Measurements from ENCODE around the gene PBX1.

The PBX1 gene

DNA sequence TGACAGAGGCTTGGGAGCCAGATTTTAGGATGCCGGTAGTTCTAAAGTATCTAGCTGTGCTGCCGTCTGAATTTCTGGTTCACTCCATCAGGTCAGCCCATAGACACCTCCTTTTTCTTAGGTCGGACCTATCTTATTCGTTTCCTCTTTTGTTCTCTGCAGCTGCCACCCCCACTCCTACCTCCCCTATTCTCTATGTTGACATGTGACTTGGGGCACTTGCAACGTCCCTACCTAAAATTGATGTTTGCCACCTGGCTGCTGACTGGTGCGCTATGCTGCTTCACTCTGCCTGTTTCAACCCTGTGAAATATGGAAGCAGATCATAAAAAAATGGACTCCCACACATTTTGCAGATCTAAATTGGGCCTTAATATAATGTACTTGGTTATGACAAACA is 55.3 kb downstream of the PBX1 start:
- no peak overlapping the region for H3K4me3 ChIP-seq (ENCODE audit: low read length)
- H3K79me2 ChIP-seq (ENCODE audit: low read length), result no peaks in the 10 kb centered on the region
- no peaks in the 10 kb centered on the region for H3K27me3 ChIP-seq (ENCODE audit: low read depth, low read length)
- H3K9ac ChIP-seq (ENCODE audit: low read length), result no peak overlapping the region
- H2AFZ ChIP-seq (ENCODE audit: low read depth, low read length), result no peak overlapping the region
- H3K4me1 ChIP-seq (ENCODE audit: low read length), result no peaks in the 10 kb centered on the region
- H3K27ac ChIP-seq (ENCODE audit: low read length), result no peak overlapping the region
- TF ChIP-seq, protein P1, sequence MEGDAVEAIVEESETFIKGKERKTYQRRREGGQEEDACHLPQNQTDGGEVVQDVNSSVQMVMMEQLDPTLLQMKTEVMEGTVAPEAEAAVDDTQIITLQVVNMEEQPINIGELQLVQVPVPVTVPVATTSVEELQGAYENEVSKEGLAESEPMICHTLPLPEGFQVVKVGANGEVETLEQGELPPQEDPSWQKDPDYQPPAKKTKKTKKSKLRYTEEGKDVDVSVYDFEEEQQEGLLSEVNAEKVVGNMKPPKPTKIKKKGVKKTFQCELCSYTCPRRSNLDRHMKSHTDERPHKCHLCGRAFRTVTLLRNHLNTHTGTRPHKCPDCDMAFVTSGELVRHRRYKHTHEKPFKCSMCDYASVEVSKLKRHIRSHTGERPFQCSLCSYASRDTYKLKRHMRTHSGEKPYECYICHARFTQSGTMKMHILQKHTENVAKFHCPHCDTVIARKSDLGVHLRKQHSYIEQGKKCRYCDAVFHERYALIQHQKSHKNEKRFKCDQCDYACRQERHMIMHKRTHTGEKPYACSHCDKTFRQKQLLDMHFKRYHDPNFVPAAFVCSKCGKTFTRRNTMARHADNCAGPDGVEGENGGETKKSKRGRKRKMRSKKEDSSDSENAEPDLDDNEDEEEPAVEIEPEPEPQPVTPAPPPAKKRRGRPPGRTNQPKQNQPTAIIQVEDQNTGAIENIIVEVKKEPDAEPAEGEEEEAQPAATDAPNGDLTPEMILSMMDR (IDR thresholded peaks at IDR 0.05; ENCODE audit: low read depth, low read length), result no peak
- no peak for TF ChIP-seq EZH2phosphoT487 (IDR thresholded peaks at IDR 0.05; ENCODE audit: low read depth)
- no peaks in the 10 kb centered on the region for H3K9me3 ChIP-seq (ENCODE audit: insufficient read depth, low read length)
- H3K4me2 ChIP-seq (ENCODE audit: low read length), result no peak overlapping the region
- no peaks in the 10 kb centered on the region for H4K20me1 ChIP-seq (ENCODE audit: insufficient read depth, low read length)
- no peaks in the 10 kb centered on the region for H3K36me3 ChIP-seq (replicated peaks; ENCODE audit: low read depth, low read length)

DNA sequence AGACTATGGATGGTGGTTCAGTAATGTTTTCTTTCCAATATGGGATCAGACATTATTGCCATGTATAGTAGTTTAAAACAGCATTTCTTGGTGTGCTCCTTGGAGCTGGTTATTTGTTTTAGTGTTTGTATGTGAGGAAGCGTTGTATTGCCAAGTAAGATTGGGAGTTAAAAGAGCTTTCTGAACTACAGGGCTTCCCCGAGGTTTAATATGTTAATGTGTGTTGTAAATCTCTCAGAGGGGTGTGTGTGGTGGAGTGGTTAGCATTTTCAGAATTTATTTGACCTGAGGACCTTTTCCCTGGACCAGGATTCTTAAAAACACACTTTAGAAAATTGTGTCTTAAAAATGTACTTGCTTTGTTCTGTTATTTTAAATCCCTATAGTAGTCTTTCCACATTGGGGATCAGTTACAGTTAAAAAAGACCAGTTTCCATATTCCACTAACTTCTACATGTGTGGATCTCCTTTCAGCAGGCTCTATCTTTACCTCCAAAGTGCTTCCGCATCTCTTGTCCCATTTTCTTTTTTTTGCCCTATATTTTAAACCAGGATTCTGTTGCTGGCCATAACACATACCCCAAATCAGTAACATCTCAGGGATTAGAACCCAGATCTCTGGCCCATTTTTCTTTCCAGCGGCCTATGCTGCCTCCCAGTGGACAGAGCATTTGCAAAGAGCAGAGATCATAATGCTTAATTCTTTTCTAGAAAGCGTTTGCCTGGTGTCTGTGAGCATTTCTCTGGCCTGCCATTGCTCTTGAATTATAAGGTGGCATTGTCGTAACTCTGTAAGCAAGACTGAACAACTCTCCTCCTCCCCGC is 58.6 kb downstream of the PBX1 start:
- H3K9ac ChIP-seq (ENCODE audit: low read length), result no peak overlapping the region
- no peak overlapping the region for H2AFZ ChIP-seq (ENCODE audit: low read depth, low read length)
- no peaks in the 10 kb centered on the region for H3K9me3 ChIP-seq (ENCODE audit: insufficient read depth, low read length)
- H3K27ac ChIP-seq (ENCODE audit: low read length), result no peak overlapping the region
- H3K4me3 ChIP-seq (ENCODE audit: low read length), result no peak overlapping the region
- H3K79me2 ChIP-seq (ENCODE audit: low read length), result no peaks in the 10 kb centered on the region
- H3K27me3 ChIP-seq (ENCODE audit: low read depth, low read length), result no peaks in the 10 kb centered on the region
- no peaks in the 10 kb centered on the region for H4K20me1 ChIP-seq (ENCODE audit: insufficient read depth, low read length)
- no peaks in the 10 kb centered on the region for H3K4me1 ChIP-seq (ENCODE audit: low read length)
- H3K4me2 ChIP-seq (ENCODE audit: low read length), result no peak overlapping the region
- H3K36me3 ChIP-seq (replicated peaks; ENCODE audit: low read depth, low read length), result no peaks in the 10 kb centered on the region
- TF ChIP-seq EZH2phosphoT487 (IDR thresholded peaks at IDR 0.05; ENCODE audit: low read depth), result no peak
- TF ChIP-seq, protein P1 (IDR thresholded peaks at IDR 0.05; ENCODE audit: low read depth, low read length), result peak; percentile 67

DNA sequence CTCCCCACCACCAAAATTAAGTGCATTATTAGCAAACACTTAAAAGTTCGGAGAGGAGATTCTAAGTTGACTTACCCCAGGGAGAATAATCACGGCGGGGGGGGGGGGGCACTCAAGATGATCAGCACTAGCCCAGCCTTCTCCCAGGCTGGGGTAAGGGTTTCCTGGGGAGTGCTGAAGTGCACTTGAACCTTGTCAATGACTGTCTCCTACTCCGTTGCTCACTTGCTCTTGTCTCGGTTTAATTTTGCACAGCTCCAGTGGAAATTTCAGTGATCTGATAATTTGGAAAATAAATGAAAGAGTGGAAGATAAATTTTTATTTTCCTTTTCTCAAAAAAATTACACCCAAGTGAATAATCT is 59.2 kb downstream of the PBX1 start:
- TF ChIP-seq, protein P1 (IDR thresholded peaks at IDR 0.05; ENCODE audit: low read depth, low read length), result no peak; the same call in 1 of the 2 replicates
- no peak for TF ChIP-seq EZH2phosphoT487 (IDR thresholded peaks at IDR 0.05; ENCODE audit: low read depth)
- Histone ChIP-seq H4K20me1 (ENCODE audit: insufficient read depth, low read length) (no peaks in the 10 kb centered on the region), H3K27me3 (ENCODE audit: low read depth, low read length) (no peaks in the 10 kb centered on the region), H3K36me3 (replicated peaks; ENCODE audit: low read depth, low read length) (no peaks in the 10 kb centered on the region), H3K4me2 (ENCODE audit: low read length) (no peak overlapping the region), H3K79me2 (ENCODE audit: low read length) (no peaks in the 10 kb centered on the region), H3K4me3 (ENCODE audit: low read length) (no peak overlapping the region), H3K4me1 (ENCODE audit: low read length) (no peaks in the 10 kb centered on the region), H3K9ac (ENCODE audit: low read length) (no peak overlapping the region), H2AFZ (ENCODE audit: low read depth, low read length) (no peak overlapping the region), H3K9me3 (ENCODE audit: insufficient read depth, low read length) (no peaks in the 10 kb centered on the region), H3K27ac (ENCODE audit: low read length) (no peak overlapping the region)

DNA sequence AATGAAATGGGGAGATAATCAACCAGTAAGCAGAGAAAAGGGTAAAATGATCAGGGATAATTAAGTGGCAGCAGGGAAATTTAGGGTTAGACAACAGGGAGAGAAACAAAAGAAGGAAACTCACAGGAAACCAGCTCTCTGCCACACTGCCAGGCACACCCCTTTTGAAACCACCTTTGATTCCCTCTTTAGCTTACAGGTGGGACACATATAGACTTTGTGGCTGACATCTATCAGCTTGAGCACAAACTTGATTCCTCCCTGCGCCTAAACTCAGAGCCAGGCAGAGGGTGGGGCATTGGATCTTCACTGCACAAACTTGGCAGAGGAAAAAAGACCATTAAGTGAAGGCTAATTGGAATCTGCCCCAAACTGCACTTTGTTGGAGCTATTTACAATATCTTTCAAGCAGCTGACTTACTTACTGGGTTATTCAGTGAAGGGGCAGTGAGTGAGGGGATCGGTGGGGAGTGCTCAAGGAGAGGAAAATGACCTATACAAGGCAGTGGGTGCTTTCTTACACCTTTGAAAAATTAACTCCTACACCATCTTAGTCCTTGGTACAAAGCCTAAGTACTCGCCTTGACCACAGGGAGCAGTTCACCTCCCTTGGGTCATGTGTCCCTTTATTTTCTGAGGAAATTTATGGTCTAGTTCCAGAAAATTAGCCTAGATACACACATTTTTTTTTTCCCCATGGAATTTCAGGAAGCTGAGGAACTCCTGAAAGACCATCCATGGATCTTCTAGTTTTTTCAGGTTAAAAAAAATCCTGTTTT is 60.2 kb downstream of the PBX1 start:
- H4K20me1 ChIP-seq (ENCODE audit: insufficient read depth, low read length), result no peaks in the 10 kb centered on the region
- H3K27ac ChIP-seq (ENCODE audit: low read length), result no peak overlapping the region
- TF ChIP-seq EZH2phosphoT487 (IDR thresholded peaks at IDR 0.05; ENCODE audit: low read depth), result no peak
- TF ChIP-seq, protein P1 (IDR thresholded peaks at IDR 0.05; ENCODE audit: low read depth, low read length), result no peak
- H3K4me2 ChIP-seq (ENCODE audit: low read length), result no peak overlapping the region
- no peak overlapping the region for H3K9ac ChIP-seq (ENCODE audit: low read length)
- H3K27me3 ChIP-seq (ENCODE audit: low read depth, low read length), result no peaks in the 10 kb centered on the region
- H2AFZ ChIP-seq (ENCODE audit: low read depth, low read length), result no peak overlapping the region
- no peaks in the 10 kb centered on the region for H3K79me2 ChIP-seq (ENCODE audit: low read length)
- no peaks in the 10 kb centered on the region for H3K9me3 ChIP-seq (ENCODE audit: insufficient read depth, low read length)
- no peak overlapping the region for H3K4me3 ChIP-seq (ENCODE audit: low read length)
- H3K4me1 ChIP-seq (ENCODE audit: low read length), result no peaks in the 10 kb centered on the region
- H3K36me3 ChIP-seq (replicated peaks; ENCODE audit: low read depth, low read length), result no peaks in the 10 kb centered on the region

Measured in OCI-LY3 (cell line).